ENCODE results near the gene EMID1.

GRCh38 chr22:29195964-29196666 is 9.6 kb upstream of the EMID1 start:
- TF ChIP-seq CTCF (IDR thresholded peaks at IDR 0.05): no peak
- no peak for TF ChIP-seq POLR2A (IDR thresholded peaks at IDR 0.05)
